Activated T-helper 1 cell treated with anti-CD3 and anti-CD28 coated beads, Interleukin-12 subunit alpha, Interleukin-12 subunit beta, Interleukin-2, Interleukin-4 antibody, amounts not matched to agents 30 ng/mL and 10 ng/mL and 1 ng/mL, durations not matched to agents 14 hours and 24 hours and 36 hours (primary cell): Measurements from ENCODE around the gene TESK2. TPM values are rescaled to one million over a fixed set of nuclear protein-coding genes. Genes with fewer than 3 reads are reported as not detected.
"Not testable (repeated sequence)": the region's sequence is repeated elsewhere in the genome, so short reads cannot be mapped to it uniquely, and the experiment has no call there.

Experiments used
- DNase-seq: peaks from one replicate; pipeline ENCODE4 v3.0.0; 2021; ENCODE audit warnings: low spot score
- H3K27ac Mint-ChIP-seq: one replicate; pipeline ENCODE4 v1.8.0; 2021; ENCODE audit warnings: mild to moderate bottlenecking, mixed read lengths
- H3K27me3 Mint-ChIP-seq: one replicate; pipeline ENCODE4 v1.8.0; 2022; ENCODE audit warnings: mild to moderate bottlenecking, moderate library complexity, mixed read lengths; ENCODE audit not compliant: insufficient read depth
- H3K36me3 Mint-ChIP-seq: one replicate; pipeline ENCODE4 v1.8.0; 2021; ENCODE audit warnings: low read depth, mixed read lengths
- H3K4me1 Mint-ChIP-seq: one replicate; pipeline ENCODE4 v1.8.0; 2021; ENCODE audit warnings: low read depth, mixed read lengths
- H3K4me3 Mint-ChIP-seq: one replicate; pipeline ENCODE4 v1.8.0; 2021; ENCODE audit warnings: mild to moderate bottlenecking, moderate library complexity, mixed read lengths
- H3K9me3 Mint-ChIP-seq: one replicate; pipeline ENCODE4 v1.8.0; 2021; ENCODE audit warnings: mixed read lengths
- intact Hi-C: fragments of 100-400 bp; cut with micrococcal nuclease; formaldehyde crosslinking; loops from one replicate; pipeline ENCODE4 v1.15.1; 2024
- total RNA-seq: library from RNA; stranded (reverse); gene quantifications from 2 replicates; pipeline ENCODE4 v1.2.3, GENCODE V29; 2022

Gene TESK2
- total RNA-seq, 1 donor from 2014 or later: 1.4 TPM

DNA sequence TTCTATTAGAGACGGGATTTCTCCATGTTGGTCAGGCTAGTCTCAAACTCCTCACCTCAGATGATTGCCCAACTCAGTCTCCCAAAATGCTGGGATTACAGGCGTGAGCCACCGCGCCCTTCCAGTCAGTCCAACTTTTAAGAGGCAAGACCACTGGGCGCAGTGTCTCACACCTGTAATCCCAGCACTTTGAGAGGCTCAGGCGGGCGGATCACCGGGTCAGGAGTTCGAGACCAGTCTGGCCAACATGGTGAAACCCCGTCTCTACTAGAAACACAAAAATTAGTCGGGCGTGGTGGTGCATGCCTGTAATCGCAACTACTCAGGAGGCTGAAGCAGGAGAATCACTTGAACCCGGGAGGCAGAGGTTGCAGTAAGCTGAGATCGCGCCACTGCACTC, 28.8 kb upstream of the TESK2 start:
- Mint-ChIP-seq H3K4me1 (peaks cover 54% of the 10 kb centered on the region), H3K4me3 (peak overlapping the region; percentile 98), H3K36me3 (peaks cover 34% of the 10 kb centered on the region)
- H3K9me3 Mint-ChIP-seq, H3K27me3 Mint-ChIP-seq, H3K27ac Mint-ChIP-seq, DNase-seq: not testable (repeated sequence)
- intact Hi-C loops: loop anchor here (2.0 to 5.0 kb wide), 3 partner anchors 51 to 712 kb away; partner anchors contain the start of genes BTBD19, DYNLT4, GPBP1L1 and TMEM69

DNA sequence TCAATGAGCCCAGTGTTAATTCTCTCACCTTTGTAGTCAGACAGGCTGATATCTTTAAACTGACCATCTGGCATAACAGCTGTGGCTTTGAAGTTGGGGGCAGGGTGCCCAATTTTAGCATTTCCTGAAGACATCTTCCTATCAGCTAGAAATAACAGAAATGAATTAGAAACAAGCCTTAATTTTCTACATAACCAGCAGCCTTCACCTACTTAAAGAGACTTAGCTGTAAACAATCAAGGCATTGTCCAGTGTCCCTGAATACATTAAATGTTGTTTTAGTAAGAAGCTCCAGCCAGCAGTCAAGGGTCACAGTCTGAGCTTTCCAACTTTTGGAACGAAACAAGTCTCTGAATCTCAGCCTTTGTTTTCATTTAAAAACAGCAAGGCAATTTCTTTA, 27.9 kb upstream of the TESK2 start:
- peaks cover 58% of the 10 kb centered on the region for H3K4me1 Mint-ChIP-seq

DNA sequence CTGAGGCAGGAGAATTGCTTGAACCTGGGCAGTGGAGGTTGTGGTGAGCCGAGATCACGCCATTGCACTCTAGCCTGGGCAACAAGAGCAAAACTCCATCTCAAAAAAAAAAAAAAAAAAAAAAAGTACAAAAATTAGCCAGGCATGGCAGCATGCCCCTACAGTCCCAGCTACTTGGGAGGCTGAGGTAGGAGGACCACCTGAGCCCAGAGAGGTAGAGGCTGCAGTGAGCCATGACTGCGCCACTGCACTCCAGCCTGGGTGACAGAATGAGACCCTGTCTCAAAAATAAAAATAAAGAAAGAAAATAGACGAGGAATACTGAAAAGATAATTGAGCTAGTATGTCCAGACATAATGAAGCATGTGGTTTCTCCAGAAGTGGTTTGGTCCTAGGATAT, 27.4 kb upstream of the TESK2 start:
- DNase-seq, H3K27me3 Mint-ChIP-seq, H3K27ac Mint-ChIP-seq, H3K9me3 Mint-ChIP-seq, intact Hi-C loops: not testable (repeated sequence)
- peaks cover 58% of the 10 kb centered on the region for H3K4me1 Mint-ChIP-seq
- peak overlapping the region; percentile 98 for H3K4me3 Mint-ChIP-seq
- H3K36me3 Mint-ChIP-seq: peaks cover 48% of the 10 kb centered on the region

More for the DNA sequence above, 27.9 kb upstream of the TESK2 start:
- H3K27ac Mint-ChIP-seq: no peak overlapping the region
- DNase-seq: no peak
- H3K4me3 Mint-ChIP-seq: peak overlapping the region; percentile 98
- H3K27me3 Mint-ChIP-seq: no peaks in the 10 kb centered on the region
- no peaks in the 10 kb centered on the region for H3K9me3 Mint-ChIP-seq
- intact Hi-C loops: no loop called here
- peaks cover 43% of the 10 kb centered on the region for H3K36me3 Mint-ChIP-seq

DNA sequence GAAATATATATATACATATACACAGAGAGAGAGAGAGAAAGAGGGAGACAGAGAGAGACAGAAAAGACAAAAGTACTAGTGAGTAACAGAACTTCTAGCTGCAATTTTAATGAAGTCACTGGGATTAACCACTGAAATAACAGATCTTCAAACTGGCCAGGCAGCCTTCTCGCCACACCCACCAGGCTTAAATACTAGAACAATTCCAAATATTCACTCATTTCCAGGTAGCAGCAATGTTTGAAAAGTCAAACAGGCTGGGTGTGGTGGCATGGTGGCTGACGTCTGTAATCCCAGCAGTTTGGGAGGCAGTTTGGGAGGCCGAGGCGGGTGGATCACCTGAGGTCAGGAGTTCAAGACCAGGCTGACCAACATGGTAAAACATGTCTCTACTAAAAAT, 25.5 kb upstream of the TESK2 start:
- peaks cover 49% of the 10 kb centered on the region for H3K4me1 Mint-ChIP-seq
- peak overlapping the region; percentile 50 for H3K27ac Mint-ChIP-seq
- intact Hi-C loops: no loop called here
- H3K4me3 Mint-ChIP-seq: no peak overlapping the region
- peaks cover 55% of the 10 kb centered on the region for H3K36me3 Mint-ChIP-seq
- no peaks in the 10 kb centered on the region for H3K9me3 Mint-ChIP-seq
- no peaks in the 10 kb centered on the region for H3K27me3 Mint-ChIP-seq
- DNase-seq: no peak

DNA sequence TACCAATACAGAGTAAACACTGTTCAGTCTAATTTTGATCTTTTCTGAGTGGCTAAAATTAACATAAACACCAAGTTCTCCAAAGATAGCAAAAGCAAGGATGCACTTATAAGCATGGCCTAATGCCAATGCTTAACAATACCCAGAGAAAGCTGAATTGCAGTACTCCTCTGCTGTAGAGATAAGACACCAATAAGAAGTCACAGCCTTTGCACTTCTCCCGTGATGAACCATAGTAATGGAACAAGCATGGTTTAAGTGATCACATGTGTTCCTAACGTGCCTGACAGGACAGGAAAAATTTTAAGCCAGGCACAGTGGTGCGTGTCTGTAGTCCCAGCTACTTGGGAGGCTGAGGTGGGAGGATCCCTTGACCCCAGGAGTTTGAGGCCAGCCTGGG, 25.1 kb upstream of the TESK2 start:
- peak overlapping the region; percentile 50 for H3K27ac Mint-ChIP-seq
- no peak for DNase-seq
- no peaks in the 10 kb centered on the region for H3K9me3 Mint-ChIP-seq
- no peaks in the 10 kb centered on the region for H3K27me3 Mint-ChIP-seq
- peaks cover 59% of the 10 kb centered on the region for H3K36me3 Mint-ChIP-seq
- peaks cover 52% of the 10 kb centered on the region for H3K4me1 Mint-ChIP-seq
- intact Hi-C loops: no loop called here
- H3K4me3 Mint-ChIP-seq: no peak overlapping the region

DNA sequence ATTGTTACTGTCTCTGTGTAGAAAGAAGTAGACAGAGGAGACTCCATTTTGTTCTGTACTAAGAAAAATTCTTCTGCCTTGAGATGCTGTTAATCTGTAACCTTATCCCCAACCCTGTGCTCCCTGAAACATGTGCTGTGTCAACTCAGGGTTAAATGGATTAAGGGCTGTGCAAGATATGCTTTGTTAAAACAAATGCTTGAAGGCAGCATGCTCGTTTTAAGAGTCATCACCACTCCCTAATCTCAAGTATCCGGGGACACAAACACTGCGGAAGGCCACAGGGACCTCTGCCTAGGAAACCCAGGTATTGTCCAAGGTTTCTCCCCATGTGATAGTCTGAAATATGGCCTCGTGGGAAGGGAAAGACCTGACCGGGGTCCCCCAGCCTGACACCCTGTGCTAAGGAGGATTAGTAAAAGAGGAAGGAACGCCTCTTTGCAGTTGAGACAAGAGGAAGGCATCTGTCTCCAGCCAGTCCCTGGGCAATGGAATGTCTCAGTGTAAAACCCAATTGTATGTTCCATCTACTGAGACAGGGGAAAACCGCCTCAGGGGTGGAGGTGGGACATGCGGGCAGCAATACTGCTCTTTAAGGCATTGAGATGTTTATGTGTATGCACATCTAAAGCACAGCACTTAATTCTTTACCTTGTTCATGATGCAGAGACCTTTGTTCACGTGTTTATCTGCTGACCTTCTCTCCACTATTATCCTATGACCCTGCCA, 22.7 kb upstream of the TESK2 start:
- not testable (repeated sequence) for DNase-seq, H3K27me3 Mint-ChIP-seq, H3K9me3 Mint-ChIP-seq, H3K27ac Mint-ChIP-seq, H3K4me3 Mint-ChIP-seq
- H3K4me1 Mint-ChIP-seq: peaks cover 42% of the 10 kb centered on the region
- peaks cover 68% of the 10 kb centered on the region for H3K36me3 Mint-ChIP-seq
- intact Hi-C loops: loop anchor here (2.0 kb wide), 1 partner anchor 37 kb away; the partner anchor contains the start of gene AKR1A1

DNA sequence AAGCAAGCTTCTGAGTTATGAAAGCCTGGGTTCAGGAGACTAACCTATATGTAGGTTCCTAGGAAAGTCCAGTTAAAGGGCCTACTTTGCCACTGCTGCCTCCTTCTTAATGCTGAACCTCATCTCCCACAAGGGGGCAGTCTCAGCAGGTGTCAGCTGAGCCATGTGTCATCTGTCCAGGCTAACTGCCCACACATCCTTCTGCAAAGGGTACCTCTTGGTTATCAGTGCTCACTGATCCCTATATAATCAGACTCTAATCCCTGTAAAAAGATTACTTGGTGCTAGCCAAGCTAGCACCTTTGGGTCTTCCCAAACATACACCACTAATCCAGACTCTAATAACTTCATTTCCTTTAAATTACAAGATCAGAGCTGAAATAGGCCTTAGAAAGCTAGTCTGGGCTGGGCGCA, 21.7 kb upstream of the TESK2 start:
- Mint-ChIP-seq H3K4me3 (no peak overlapping the region), H3K9me3 (no peaks in the 10 kb centered on the region), H3K27me3 (no peaks in the 10 kb centered on the region), H3K27ac (peak overlapping the region; percentile 55), H3K36me3 (peaks cover 68% of the 10 kb centered on the region), H3K4me1 (peaks cover 39% of the 10 kb centered on the region)
- intact Hi-C loops: loop anchor here (1.0 to 2.0 kb wide), 4 partner anchors 9 to 71 kb away; partner anchors contain the start of genes AKR1A1 and PRDX1
- peak; percentile 43 for DNase-seq

DNA sequence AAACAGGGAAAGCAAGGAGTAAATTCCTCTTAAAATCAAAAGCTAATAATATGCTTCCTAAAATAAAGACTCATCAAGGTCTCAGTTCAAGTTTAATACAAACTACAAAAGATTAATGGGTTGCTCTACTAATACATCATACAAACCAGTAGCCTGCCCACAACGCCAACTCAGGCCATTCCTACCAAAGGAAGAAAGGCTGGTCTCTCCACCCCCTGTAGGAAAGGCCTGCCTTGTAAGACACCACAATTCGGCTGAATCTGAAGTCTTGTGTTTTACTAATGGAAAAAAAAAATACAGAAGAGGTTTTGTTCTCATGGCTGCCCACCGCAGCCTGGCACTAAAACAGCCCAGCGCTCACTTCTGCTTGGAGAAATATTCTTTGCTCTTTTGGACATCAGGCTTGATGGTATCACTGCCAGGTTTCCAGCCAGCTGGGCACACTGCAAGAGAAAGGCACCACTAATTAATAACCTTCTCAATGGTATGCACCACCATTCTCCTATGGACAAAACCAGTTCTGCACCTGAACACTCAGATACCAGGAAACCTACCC, 20.1 kb upstream of the TESK2 start:
- DNase-seq: no peak
- Mint-ChIP-seq H3K27me3 (no peaks in the 10 kb centered on the region), H3K9me3 (no peaks in the 10 kb centered on the region), H3K4me1 (peaks cover 27% of the 10 kb centered on the region), H3K27ac (peak overlapping the region; percentile 13), H3K4me3 (no peak overlapping the region), H3K36me3 (peaks cover 57% of the 10 kb centered on the region)
- intact Hi-C loops: no loop called here

DNA sequence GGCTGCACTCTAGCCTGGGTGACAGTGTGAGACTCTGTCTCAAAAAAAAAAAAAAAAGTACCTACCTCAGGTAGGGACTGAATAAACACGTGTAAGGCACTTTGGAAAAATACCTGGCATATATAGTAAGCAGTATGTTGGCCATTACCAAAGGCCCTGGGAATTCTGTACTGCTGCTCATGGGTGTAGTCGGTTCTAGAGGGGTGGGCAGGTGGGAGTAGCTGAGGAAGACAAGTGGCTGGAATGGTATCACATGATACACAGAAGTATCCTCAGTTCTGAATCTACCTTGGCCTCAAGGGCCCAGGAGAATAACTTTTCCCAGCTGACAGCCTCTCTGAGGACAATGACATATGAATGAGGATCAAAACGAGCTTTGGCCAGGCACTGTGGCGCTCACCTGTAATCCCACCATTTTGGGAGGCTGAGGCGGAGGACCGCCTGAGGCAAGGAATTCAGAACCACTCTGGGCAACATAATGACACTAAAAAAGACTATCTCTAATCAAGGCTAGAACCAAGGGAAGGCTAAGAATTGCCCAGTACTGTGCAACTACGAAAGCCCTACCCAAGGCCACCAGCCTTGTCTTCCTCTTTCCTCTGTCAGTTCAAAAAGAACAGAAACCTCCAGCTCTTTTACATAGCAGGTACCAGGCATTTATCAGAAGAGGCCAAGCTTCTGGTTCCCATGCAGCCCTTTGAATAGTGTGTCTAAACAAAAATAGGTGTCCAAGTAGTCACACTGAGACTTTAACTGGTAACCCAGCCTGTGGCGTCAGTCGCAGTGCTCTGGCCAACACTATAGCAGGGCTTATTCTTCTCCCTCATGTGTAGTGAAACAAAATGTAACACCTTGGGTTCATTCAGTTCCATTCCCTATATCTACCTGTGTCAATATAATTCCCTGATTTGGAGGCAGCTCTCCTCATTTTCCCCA, 19.3 kb upstream of the TESK2 start:
- no peak overlapping the region for H3K27ac Mint-ChIP-seq
- DNase-seq: no peak
- H3K27me3 Mint-ChIP-seq: no peaks in the 10 kb centered on the region
- H3K4me1 Mint-ChIP-seq: peaks cover 19% of the 10 kb centered on the region
- no peak overlapping the region for H3K4me3 Mint-ChIP-seq
- intact Hi-C loops: no loop called here
- H3K9me3 Mint-ChIP-seq: no peaks in the 10 kb centered on the region
- H3K36me3 Mint-ChIP-seq: peaks cover 49% of the 10 kb centered on the region

DNA sequence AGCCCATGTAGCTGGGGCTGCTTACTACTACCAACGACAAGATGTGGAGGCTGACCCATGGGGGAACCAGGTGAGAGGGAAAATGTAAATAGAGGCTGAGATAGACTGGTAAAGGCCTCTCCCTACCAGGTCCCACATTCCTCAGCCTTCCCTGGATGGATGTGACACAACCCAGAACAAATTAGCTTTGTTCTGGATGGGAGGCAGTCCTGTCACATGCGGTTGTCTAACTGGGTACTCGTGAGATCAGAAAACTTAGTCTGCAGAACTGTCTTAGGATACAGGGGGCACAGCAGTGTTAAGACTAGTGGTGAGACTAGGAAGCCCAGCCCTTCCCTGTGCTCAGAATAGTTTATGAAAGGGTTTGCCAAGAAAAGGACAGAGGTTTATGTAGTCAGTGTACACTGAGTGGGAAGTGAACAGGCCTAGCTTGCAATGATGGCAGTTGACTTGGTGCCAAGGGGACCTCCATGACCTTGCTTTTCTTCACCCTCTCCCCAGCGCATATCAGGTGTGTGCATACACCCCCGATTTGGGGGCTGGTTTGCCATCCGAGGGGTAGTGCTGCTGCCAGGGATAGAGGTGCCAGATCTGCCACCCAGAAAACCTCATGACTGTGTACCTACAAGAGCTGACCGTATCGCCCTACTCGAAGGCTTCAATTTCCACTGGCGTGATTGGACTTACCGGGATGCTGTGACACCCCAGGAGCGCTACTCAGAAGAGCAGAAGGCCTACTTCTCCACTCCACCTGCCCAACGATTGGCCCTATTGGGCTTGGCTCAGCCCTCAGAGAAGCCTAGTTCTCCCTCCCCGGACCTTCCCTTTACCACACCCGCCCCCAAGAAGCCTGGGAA, 17.6 kb upstream of the TESK2 start:
- DNase-seq: no peak
- intact Hi-C loops: no loop called here
- Mint-ChIP-seq H3K36me3 (peaks cover 31% of the 10 kb centered on the region), H3K4me3 (no peak overlapping the region), H3K4me1 (peaks cover 10% of the 10 kb centered on the region), H3K9me3 (no peaks in the 10 kb centered on the region), H3K27ac (no peak overlapping the region), H3K27me3 (no peaks in the 10 kb centered on the region)

DNA sequence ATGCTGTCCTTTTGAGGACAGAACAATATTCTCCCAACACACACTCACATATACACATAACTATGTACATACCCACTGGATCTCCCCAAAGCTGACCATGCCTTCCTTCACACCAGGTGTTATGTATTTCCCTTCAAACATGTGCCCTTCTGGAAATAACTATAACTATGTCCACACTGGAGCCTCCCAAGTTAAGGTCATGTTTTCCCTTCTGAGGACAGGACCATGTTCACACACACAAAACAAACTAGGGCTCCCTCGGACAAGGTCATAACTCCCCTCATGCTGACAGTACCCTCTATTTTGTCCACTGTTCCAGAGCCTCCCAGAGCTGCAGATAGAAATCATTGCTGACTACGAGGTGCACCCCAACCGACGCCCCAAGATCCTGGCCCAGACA, 16.9 kb upstream of the TESK2 start:
- Mint-ChIP-seq H3K9me3 (no peaks in the 10 kb centered on the region), H3K27ac (peak overlapping the region; percentile 13), H3K36me3 (peaks cover 30% of the 10 kb centered on the region), H3K4me1 (peaks cover 9% of the 10 kb centered on the region), H3K27me3 (no peaks in the 10 kb centered on the region), H3K4me3 (no peak overlapping the region)
- no peak for DNase-seq
- intact Hi-C loops: no loop called here

DNA sequence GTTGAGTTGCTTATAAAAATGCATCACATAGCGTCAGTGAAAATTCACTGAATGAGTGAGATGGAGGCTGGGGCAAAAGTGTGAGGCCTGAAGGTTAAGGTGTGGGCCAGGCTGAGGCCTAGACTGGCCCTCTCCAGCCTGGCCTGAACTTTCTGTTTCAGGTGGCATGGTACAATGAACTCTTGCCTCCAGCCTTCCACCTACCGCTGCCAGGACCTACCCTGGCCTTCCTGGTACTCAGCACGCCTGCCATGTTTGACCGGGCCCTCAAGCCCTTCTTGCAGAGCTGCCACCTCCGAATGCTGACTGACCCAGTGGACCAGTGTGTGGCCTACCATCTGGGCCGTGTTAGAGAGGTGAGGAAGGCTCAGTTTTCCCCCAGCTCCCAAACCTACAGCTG, 16.2 kb upstream of the TESK2 start:
- DNase-seq: no peak
- intact Hi-C loops: no loop called here
- Mint-ChIP-seq H3K4me1 (peaks cover 5% of the 10 kb centered on the region), H3K9me3 (no peaks in the 10 kb centered on the region), H3K4me3 (no peak overlapping the region), H3K27ac (no peak overlapping the region), H3K36me3 (peaks cover 27% of the 10 kb centered on the region), H3K27me3 (no peaks in the 10 kb centered on the region)
